GM12892 (cell line): Measurements from ENCODE around the gene ALPP.
"Not testable (repeated sequence)": the region's sequence is repeated elsewhere in the genome, so short reads cannot be mapped to it uniquely, and the experiment has no call there.

Source experiments
- DNase-seq: peaks from one replicate; pipeline ENCODE4 v3.0.0; 2011; ENCODE audit not compliant: insufficient read length
- FAIRE-seq: peaks from 2 replicates; lab custom pipeline; 2011; peaks lifted over from hg19 to GRCh38; lab: Jason Lieb, UNC
- POLR2A ChIP-seq: IDR thresholded peaks from 2 replicates; pipeline ENCODE4 v1.6.1; 2011; ENCODE audit warnings: low read depth, low read length, control low read depth
- POLR2AphosphoS5 ChIP-seq: IDR thresholded peaks from 2 replicates; pipeline ENCODE4 v1.6.1; 2011; ENCODE audit warnings: low read depth, low read length, control low read depth
- TAF1 ChIP-seq: IDR thresholded peaks from 2 replicates; pipeline ENCODE4 v1.6.1; 2011; ENCODE audit warnings: low read depth, mild to moderate bottlenecking, control low read depth, low read length, borderline replicate concordance

The ALPP gene

DNA sequence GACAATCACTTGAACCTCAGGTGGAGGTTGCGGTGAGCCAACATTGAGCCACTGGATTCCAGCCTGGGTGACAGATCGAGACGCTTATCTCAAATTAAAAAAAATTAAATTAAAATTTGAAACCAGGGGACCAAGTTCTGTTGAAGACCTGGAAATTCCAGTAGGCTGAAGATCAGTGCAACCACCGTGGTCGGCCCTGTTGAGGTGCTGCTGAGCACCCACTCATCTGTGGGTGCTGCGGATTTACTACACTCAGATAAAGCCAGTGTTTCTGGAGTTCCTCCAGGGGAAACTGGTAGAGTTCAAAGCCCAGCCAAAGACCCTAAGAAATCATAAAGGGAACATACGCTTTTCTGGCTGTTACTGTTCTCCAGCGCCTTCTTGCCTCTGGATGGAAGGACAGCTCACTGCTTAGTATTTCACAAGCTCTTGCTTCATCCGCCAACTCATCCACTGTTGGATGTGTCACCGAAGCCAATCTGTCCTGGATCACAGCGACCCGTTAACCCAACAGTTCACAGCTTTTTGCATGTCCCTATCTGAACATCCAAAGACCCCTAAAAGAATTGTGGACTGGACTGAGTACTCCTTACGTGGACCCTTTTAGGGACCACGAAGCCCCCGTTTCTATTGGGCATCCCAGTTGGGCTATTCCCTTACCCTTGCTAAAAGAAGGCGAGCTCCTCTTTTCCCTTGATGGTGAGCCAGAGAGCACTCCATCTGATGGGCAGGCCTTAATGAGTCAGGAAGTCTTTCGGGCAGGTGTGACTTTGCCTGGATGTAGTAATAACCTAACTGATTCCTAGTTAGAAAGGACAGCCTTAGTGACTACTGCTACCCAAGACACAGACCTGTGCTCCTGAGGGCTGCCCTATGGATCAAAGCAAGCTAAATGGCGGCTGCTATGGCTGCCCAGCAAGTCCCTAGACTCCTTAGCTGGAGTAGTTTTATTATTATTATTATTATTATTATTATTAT, 6.0 kb upstream of the ALPP start:
- FAIRE-seq (no peak), DNase-seq (no peak)
- TF ChIP-seq TAF1: no peak
- TF ChIP-seq POLR2A: no peak
- TF ChIP-seq POLR2AphosphoS5: no peak

DNA sequence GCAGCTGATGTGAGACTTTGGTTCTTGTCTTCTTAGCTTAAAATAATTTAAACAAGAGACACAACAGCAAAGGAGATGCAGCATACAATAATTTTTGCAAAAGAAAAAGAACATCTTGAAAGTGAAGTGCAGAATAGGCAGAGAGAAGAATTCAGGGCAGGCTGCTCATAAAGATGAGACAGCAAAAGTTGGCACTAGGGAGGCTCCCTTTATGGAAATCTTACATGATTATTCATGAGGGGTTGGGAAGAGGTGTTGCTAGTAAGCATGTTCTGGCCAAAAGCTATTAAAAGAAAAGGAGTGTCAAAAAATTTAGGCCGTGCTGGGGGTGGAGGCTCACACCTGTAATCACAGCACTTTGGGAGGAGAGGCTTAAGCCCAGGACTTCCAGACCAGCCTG, 4.2 kb upstream of the ALPP start:
- no peak for TF ChIP-seq POLR2A
- no peak for TF ChIP-seq POLR2AphosphoS5
- TF ChIP-seq TAF1: no peak
- no peak for FAIRE-seq

DNA sequence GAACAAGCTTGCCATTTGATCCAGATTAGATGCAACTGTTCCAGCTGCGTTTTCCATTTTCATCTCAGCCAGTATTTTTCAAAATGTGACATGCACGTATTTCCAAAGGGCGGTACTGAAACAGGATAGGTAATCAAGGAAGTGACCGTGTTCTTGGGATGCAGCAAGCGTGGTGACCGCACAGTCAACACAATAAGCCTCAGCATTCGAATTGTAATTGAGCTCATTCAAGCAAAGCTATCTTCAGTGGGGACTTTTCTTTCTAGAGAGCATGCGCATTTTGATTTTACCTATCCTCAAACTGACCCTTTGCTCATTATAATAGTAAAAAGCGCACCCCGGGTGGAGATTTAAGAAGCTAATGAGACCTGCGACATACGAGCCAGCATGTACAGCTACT, 3.4 kb upstream of the ALPP start:
- no peak for FAIRE-seq
- TF ChIP-seq POLR2AphosphoS5 (no peak), TAF1 (no peak), POLR2A (no peak)
- no peak for DNase-seq

More for the DNA sequence above, 4.2 kb upstream of the ALPP start:
- no peak for DNase-seq

DNA sequence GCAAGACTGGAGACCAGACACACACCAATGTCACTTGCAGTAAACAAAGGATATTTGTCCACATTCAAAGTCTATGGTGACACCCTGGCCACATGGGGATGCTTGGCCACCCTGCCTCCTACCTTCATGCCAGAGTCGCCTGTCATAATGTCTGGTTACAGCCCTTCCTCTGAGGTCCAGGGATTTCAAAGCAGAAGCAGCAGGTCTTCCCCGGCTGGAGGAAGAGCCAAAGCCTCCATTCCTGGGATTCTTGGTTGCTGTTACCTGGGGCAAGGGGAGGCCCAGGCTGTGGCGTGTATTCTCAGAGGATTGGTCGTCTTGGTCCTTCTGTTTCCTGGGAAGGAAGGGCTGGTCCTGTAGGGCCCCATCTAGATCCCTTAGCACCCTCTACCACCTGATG, 2.3 kb upstream of the ALPP start:
- FAIRE-seq: no peak
- DNase-seq: no peak

DNA sequence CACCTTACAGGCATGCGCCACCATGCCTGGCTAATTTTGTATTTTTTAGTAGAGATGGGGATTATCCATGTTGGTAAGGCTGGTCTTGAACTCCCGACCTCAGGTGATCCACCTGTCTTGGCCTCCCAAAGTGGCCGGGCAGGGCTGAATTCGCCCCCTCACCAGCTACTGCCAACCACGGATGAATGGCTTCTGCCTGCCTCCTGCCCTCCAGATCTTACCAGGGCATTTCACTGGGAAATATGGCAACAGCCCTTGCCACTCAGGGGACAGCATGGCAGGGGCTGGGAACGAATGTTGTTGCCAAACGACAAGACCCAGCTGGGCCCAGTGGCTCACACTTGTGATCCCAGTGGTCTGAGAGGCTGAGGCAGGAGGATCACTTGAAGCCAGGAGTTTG, 1.8 kb upstream of the ALPP start:
- TF ChIP-seq TAF1 (no peak), POLR2A (no peak), POLR2AphosphoS5 (no peak)
- no peak for FAIRE-seq
- DNase-seq: no peak

More for the DNA sequence above, 2.3 kb upstream of the ALPP start:
- no peak for TF ChIP-seq TAF1
- TF ChIP-seq POLR2AphosphoS5: no peak
- TF ChIP-seq POLR2A: no peak

DNA sequence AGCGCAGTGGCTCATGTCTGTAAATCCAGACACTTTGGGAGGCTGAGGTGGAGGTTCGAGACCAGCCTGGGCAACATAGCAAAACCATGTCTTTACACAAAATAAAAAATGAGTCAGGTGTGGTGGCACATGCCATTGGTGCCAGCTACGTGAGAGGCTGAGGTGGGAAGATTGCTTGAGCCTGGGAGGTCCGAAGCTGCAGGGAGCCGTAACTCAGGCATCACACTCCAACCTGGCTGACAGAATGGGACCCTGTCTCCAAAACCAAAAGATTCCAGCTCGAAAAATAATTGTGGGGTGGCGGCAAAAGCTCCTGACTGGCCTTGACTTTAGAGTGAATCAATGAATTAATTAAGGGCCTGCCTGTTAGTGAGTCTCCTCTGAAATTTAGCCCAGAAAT, 1.2 kb upstream of the ALPP start:
- FAIRE-seq (no peak), DNase-seq (no peak)
- TF ChIP-seq POLR2AphosphoS5 (no peak), TAF1 (no peak), POLR2A (no peak)

DNA sequence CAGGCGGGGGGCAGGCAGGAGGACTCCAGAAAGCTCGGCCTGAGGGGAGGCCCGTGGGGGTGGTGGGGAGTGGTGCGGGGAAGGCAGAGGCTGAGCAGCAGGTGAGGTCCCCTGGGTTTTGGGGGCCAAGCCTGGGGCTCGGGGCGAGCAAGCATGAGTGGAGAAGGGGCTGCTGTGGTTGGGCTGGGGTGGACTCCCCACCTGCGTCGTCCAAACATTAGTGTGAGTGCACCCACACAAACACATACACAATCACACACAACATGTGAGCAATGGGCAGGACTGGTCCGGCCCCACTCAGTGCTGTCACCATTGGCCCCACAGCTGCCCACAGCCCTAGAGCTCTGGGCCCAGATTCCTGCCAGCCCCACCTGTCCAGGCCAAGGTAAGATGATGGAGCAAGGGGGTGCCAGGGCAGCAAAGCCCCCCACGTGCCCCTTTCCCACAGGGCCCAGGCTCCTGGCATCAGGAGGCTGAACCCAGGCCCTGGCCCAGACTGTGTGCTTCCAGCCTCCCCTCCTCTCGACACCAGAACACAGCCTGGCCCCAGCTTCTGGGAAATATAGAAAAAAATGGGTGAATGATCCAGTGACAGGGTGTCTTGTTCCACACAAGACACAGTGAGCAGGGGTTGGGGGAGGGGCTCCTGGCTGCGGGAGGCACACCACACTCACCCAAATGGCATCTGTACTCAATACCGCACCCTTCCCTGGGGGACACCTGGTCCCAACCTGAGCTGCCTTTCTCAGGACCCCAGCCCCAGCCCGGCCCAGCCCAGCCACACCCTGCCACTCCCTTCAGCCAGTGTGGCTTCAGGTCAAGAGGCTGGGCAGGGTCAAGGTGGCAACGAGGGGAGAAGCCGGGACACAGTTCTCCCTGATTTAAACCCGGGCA, 463 bp upstream of the ALPP start:
- FAIRE-seq (no peak), DNase-seq (no peak)
- TF ChIP-seq TAF1: no peak
- no peak for TF ChIP-seq POLR2A
- no peak for TF ChIP-seq POLR2AphosphoS5

DNA sequence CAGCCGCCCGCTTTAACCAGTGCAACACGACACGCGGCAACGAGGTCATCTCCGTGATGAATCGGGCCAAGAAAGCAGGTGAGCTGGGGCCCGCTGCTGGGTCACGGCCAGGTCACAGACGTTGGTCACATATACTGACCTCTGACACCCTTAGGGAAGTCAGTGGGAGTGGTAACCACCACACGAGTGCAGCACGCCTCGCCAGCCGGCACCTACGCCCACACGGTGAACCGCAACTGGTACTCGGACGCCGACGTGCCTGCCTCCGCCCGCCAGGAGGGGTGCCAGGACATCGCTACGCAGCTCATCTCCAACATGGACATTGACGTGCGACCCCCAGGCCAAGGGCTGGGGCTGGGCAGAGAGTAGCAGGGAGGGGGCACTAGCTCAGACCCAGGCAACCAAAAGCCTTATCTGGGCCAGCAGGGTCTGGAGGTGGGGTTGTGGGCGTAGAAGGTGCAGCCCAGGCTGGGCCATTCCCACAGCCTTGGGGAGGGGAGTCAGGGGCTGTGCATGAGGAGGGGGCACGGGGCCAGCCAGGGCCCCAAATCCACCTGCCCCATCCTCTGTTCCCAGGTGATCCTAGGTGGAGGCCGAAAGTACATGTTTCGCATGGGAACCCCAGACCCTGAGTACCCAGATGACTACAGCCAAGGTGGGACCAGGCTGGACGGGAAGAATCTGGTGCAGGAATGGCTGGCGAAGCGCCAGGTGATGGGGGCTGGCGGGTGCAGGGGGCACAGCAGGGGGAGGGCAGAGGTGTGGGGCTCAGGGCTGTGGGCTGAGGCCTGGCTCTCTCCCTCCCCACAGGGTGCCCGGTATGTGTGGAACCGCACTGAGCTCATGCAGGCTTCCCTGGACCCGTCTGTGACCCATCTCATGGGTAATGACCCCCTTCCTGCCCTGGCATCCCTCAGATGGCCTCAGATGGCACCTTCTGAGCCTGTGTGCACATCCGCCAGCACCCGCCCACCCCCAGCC, 1.3 kb downstream of the ALPP start:
- not testable (repeated sequence) for DNase-seq, FAIRE-seq

DNA sequence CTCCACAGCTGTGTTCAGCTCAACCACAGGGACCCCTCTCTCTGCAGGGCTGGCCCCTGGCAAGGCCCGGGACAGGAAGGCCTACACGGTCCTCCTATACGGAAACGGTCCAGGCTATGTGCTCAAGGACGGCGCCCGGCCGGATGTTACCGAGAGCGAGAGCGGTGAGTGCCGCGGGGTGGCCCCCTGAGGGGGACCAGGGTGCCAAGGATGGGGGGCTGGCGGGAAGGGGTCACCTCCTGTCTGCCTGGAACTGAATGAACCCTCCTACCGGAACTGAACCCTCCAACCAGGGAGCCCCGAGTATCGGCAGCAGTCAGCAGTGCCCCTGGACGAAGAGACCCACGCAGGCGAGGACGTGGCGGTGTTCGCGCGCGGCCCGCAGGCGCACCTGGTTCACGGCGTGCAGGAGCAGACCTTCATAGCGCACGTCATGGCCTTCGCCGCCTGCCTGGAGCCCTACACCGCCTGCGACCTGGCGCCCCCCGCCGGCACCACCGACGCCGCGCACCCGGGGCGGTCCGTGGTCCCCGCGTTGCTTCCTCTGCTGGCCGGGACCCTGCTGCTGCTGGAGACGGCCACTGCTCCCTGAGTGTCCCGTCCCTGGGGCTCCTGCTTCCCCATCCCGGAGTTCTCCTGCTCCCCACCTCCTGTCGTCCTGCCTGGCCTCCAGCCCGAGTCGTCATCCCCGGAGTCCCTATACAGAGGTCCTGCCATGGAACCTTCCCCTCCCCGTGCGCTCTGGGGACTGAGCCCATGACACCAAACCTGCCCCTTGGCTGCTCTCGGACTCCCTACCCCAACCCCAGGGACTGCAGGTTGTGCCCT, 2.9 kb downstream of the ALPP start:
- not testable (repeated sequence) for DNase-seq, FAIRE-seq
